ENCODE results near the gene TMTC2.

The TMTC2 gene

DNA sequence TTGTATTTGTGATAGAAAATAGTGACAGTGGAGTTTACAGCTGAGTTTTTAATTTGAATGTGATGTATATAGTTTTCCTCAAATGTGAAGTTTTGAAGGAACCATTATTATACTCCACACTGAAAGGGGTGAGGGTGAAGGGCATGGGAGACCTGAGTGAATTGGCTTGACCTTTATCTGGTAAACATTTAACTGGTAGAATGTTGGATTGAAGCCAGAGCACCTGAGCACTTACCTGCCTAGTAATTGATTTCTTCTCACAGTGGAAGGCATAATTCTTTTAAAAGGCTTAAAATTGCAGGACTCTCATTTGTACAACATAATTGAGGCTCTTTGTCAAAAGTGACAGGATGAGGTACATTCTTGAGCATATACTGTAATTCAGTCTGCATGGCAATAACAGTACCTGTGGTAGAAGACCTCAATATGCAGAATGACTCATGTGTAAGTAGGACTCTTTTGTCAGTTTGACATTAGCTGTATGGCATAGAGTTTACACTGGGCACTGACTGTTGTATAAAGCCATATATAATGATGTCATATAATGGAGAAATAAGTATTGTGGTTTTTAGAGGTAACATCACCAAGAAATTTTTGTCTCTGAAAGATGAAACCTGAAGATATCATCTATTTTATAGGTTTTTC lies 309.6 kb downstream of the TMTC2 start:
- no peak for FAIRE-seq
- TF ChIP-seq, protein P1, sequence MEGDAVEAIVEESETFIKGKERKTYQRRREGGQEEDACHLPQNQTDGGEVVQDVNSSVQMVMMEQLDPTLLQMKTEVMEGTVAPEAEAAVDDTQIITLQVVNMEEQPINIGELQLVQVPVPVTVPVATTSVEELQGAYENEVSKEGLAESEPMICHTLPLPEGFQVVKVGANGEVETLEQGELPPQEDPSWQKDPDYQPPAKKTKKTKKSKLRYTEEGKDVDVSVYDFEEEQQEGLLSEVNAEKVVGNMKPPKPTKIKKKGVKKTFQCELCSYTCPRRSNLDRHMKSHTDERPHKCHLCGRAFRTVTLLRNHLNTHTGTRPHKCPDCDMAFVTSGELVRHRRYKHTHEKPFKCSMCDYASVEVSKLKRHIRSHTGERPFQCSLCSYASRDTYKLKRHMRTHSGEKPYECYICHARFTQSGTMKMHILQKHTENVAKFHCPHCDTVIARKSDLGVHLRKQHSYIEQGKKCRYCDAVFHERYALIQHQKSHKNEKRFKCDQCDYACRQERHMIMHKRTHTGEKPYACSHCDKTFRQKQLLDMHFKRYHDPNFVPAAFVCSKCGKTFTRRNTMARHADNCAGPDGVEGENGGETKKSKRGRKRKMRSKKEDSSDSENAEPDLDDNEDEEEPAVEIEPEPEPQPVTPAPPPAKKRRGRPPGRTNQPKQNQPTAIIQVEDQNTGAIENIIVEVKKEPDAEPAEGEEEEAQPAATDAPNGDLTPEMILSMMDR (IDR thresholded peaks at IDR 0.05; ENCODE audit: insufficient read depth, missing control alignments): no peak
- no peak for DNase-seq (ENCODE audit: insufficient read length, low spot score)

DNA sequence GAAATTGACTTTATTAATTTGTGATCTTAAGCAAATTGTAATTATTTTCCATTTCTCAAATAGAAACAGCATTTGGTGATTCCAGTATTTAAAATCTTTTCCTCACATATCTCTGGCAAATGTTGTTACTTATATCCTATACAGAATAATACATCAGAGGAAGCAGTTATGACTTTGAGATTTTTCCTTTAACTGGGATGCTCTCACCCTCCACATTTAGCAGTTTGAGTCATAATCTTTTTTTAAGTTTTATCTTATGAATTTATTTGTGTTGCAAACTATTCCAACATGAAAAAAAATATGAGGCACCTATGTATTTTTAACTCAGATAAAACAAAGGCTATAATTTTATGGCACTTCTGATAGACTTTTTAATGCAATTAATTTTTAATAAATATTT lies 311.8 kb downstream of the TMTC2 start:
- DNase-seq (ENCODE audit: insufficient read length, low spot score): no peak
- TF ChIP-seq, protein P1 (IDR thresholded peaks at IDR 0.05; ENCODE audit: insufficient read depth, missing control alignments): no peak
- FAIRE-seq: no peak

DNA sequence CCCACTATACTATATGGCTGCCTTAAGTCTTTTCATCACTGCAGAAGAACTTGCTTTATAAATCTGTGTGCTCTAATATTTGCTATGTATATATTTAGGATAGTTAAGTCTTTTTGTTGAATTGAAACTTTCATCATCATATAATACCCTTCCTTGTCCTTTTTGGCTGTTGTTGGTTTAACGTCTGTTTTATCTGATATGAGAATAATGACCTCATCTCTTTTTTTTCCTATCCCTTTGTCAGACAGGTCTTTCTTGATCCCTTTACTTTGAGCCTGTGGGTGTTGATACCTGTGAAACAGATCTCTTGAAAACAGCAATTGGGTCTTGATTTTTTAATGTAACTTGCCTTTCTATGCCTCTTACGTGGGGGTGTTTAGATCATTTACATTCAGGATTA lies 316.3 kb downstream of the TMTC2 start:
- no peak for FAIRE-seq
- DNase-seq (ENCODE audit: insufficient read length, low spot score): no peak
- TF ChIP-seq, protein P1 (IDR thresholded peaks at IDR 0.05; ENCODE audit: insufficient read depth, missing control alignments): no peak

DNA sequence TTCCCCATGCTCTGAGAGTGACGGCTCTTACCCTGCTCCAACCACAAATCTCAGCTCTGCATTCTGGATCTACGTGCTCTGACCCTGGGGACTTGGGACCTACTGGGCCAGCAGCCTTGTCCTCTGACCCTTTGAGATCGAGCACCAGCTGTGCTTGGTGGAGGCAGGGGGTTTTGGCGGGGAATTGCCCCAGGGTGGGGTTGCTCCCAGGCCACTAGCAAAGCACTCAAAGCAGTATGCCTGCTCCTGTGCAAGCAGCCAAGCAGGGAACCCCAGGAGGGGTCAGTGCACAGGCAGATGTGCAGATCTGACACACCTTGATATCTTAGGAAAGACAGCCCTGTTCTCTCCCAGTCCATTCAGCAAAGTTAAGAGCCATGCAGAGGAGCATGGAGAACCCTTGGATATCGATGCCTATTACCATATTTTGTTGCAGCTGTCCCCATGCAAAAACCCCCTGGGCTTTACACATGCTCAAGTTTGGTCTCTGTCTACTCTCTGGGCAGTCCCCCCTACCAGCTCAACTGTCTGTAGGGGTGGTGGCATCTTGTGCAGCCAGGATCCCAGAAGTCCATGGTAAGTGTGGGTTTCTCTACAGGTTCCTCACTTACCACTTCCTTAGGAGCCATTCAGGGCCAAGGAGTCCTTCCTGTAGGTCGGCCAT lies 319.0 kb downstream of the TMTC2 start:
- TF ChIP-seq, protein P1 (IDR thresholded peaks at IDR 0.05; ENCODE audit: insufficient read depth, missing control alignments): no peak
- FAIRE-seq (no peak), DNase-seq (ENCODE audit: insufficient read length, low spot score) (no peak)

DNA sequence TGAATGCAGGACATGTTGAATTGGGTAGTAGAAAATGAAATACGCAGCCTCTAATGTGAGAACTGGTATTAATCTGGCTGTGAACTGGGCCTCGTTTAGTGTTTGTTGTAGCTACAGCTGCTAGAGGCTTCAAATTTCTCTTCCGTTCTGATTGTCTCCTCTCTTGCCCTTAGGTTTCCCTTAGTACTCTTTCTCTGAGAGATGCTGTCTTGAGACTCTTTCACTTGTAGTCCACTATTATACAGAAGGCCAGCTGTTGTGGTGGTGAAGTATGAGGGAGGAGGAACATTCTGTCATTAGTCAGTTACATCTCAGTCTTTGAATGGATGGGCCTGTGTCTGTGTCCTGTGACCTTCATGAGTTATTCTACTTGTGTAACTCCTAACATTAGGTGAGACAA lies 322.0 kb downstream of the TMTC2 start:
- FAIRE-seq (no peak), DNase-seq (ENCODE audit: insufficient read length, low spot score) (no peak)
- TF ChIP-seq, protein P1 (IDR thresholded peaks at IDR 0.05; ENCODE audit: insufficient read depth, missing control alignments): no peak

DNA sequence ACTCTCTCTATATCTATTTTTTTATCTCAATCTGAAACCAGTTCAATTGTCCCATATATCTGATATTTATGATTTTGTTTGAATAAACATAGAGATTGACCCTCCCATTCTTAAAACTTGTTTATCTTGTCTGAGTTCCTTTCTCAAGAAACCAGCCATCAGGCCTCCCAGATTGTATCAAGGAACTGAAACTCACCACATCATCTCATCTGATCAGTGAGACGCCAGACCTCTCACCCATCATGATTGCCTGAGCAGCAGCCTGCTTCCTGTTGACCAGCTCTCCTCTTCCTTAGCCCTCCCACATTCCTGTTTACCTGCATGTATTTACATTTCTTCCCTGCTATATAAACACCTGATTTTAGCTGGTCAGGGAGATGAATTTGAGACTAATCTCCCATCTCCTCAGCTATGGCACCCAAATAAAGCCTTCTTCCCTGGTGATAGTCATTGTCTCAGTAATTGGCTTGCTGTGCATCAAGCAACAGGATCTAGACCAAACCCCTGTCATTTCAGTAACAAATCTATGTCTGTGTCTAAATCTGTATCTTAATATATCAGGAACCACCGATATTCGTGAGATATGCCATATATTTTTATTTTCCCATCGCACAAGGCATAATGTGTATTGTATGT lies 323.6 kb downstream of the TMTC2 start:
- no peak for DNase-seq (ENCODE audit: insufficient read length, low spot score)
- no peak for FAIRE-seq
- TF ChIP-seq, protein P1 (IDR thresholded peaks at IDR 0.05; ENCODE audit: insufficient read depth, missing control alignments): no peak
